Measurements from ENCODE around the gene FIS1.
"Not testable (repeated sequence)": the region's sequence is repeated elsewhere in the genome, so short reads cannot be mapped to it uniquely, and the experiment has no call there.

The FIS1 gene
- total RNA-seq: 36.7 to 55.7 reads per million in 2 donors

GRCh38 chr7:101244375-101245146 lies at the start of gene FIS1:
Gene FIS1, minus strand, starts transcription at chr7:101245081. Its CDS starts 77 bp downstream, at chr7:101245004.
- DNase-seq: peak; percentile 88

GRCh38 chr7:101294039-101294831 lies 49.4 kb upstream of the FIS1 start:
- no peak for DNase-seq

GRCh38 chr7:101293069-101294021 lies 48.5 kb upstream of the FIS1 start:
- not testable (repeated sequence) for DNase-seq

- not testable (repeated sequence) for DNase-seq
These were observed 47.7 kb upstream of the FIS1 start for GRCh38 chr7:101292566-101292965.

- peak; percentile 69 for DNase-seq
These were observed 45.5 kb upstream of the FIS1 start for GRCh38 chr7:101290186-101291037.

- not testable (repeated sequence) for DNase-seq
These were observed 44.8 kb upstream of the FIS1 start for GRCh38 chr7:101289687-101290086.

- DNase-seq: no peak
These were observed 43.6 kb upstream of the FIS1 start for GRCh38 chr7:101288439-101288838.

- no peak for DNase-seq
These were observed 42.2 kb upstream of the FIS1 start for GRCh38 chr7:101287032-101287431.

GRCh38 chr7:101285880-101286279 lies 41.0 kb upstream of the FIS1 start:
- not testable (repeated sequence) for DNase-seq

- DNase-seq: no peak
These were observed 40.3 kb upstream of the FIS1 start for GRCh38 chr7:101285171-101285570.

GRCh38 chr7:101280912-101281311 lies 36.0 kb upstream of the FIS1 start:
- DNase-seq: not testable (repeated sequence)

- no peak for DNase-seq
These were observed 33.8 kb upstream of the FIS1 start for GRCh38 chr7:101278461-101279292.

- no peak for DNase-seq
These were observed 32.3 kb upstream of the FIS1 start for GRCh38 chr7:101277155-101277554.

- no peak for DNase-seq
These were observed 28.3 kb upstream of the FIS1 start for GRCh38 chr7:101273206-101273605.

- no peak for DNase-seq
These were observed 26.1 kb upstream of the FIS1 start for GRCh38 chr7:101271021-101271420.

GRCh38 chr7:101269664-101270063 lies 24.8 kb upstream of the FIS1 start:
- DNase-seq: no peak

- no peak for DNase-seq
These were observed 21.0 kb upstream of the FIS1 start for GRCh38 chr7:101265622-101266516.

- DNase-seq: not testable (repeated sequence)
These were observed 19.3 kb upstream of the FIS1 start for GRCh38 chr7:101264102-101264706.

GRCh38 chr7:101258243-101258731 lies 13.4 kb upstream of the FIS1 start:
- no peak for DNase-seq

Measured in T-helper 9 cell (primary cell).